Astrocyte of the cerebellum (primary cell): ENCODE measurements around the gene OR11A1.

Source experiments
- DNase-seq: peaks from one replicate; pipeline ENCODE4 v3.0.0-alpha.2; 2011; ENCODE audit warnings: low read depth
- H3K4me3 ChIP-seq: 2 replicates; pipeline ENCODE4 v1.5.1; 2011; ENCODE audit warnings: mild to moderate bottlenecking, low read depth, low read length, moderate library complexity
- CTCF ChIP-seq: IDR thresholded peaks from 2 replicates; pipeline ENCODE4 v1.5.1; 2012; ENCODE audit warnings: low read length, low read depth, moderate library complexity, mild to moderate bottlenecking; ENCODE audit errors: missing control alignments
- in situ Hi-C: cut with HindIII; loops from 2 replicates; pipeline ENCODE4 v1.10.0; 2017; ENCODE audit warnings: low sequenced_read_pairs

The OR11A1 gene

GRCh38 chr6:29491574-29491973 lies 34.7 kb upstream of the OR11A1 start:
- H3K4me3 ChIP-seq, result no peak overlapping the region
- in situ Hi-C loops, result loop anchor here (5.0 kb wide), 1 partner anchor 59 kb away; no protein-coding TSS in a partner anchor
- DNase-seq, result no peak
- TF ChIP-seq CTCF, result no peak

GRCh38 chr6:29490552-29490951 lies 33.7 kb upstream of the OR11A1 start:
- H3K4me3 ChIP-seq, result no peak overlapping the region
- TF ChIP-seq CTCF, result no peak
- in situ Hi-C loops, result loop anchor here (5.0 kb wide), 1 partner anchor 58 kb away; no protein-coding TSS in a partner anchor
- no peak for DNase-seq

GRCh38 chr6:29490055-29490454 lies 33.2 kb upstream of the OR11A1 start:
- in situ Hi-C loops, result loop anchor here (5.0 kb wide), 1 partner anchor 58 kb away; no protein-coding TSS in a partner anchor
- TF ChIP-seq CTCF, result no peak
- H3K4me3 ChIP-seq, result no peak overlapping the region

GRCh38 chr6:29489286-29489685 lies 32.4 kb upstream of the OR11A1 start:
- TF ChIP-seq CTCF, result no peak
- H3K4me3 ChIP-seq, result no peak overlapping the region
- in situ Hi-C loops, result no loop called here
- DNase-seq, result no peak

More at GRCh38 chr6:29490055-29490454, 33.2 kb upstream of the OR11A1 start:
- no peak for DNase-seq

GRCh38 chr6:29488874-29489273 lies 32.0 kb upstream of the OR11A1 start:
- no peak overlapping the region for H3K4me3 ChIP-seq
- no peak for TF ChIP-seq CTCF
- in situ Hi-C loops, result no loop called here
- DNase-seq, result no peak

GRCh38 chr6:29487660-29488059 lies 30.8 kb upstream of the OR11A1 start, which contains the start of gene MAS1L:
Gene MAS1L (minus strand): TSS chr6:29487956. CDS start chr6:29487902, 54 bp downstream.
- DNase-seq, result no peak
- in situ Hi-C loops, result no loop called here
- no peak for TF ChIP-seq CTCF
- no peak within 1 kb of the TSS for H3K4me3 ChIP-seq

- no peak for TF ChIP-seq CTCF
- DNase-seq, result no peak
- in situ Hi-C loops, result no loop called here
- H3K4me3 ChIP-seq, result no peak overlapping the region
Observed at GRCh38 chr6:29487131-29487530, 30.3 kb upstream of the OR11A1 start.
